ENCODE data around the gene TFPT.

Gene TFPT

DNA sequence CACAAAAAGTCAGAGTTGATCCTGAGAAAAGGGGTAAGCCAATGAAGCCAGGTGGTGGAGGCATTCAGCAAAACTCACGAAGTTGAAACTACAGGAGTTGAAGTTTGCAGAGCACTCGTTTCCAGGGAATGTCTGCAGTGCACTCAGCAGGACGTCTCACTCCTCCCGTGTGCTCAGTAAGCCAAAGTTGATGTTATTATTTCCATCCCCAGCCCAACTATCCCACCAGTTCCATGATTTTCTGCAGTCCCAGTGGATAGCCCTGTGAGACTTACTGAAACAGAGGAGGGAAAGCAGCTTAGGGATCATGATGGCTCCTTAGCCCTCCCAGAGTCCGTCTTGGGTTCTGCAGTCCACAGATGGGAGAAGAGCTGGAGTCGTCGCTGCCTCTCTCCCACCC, 34.4 kb downstream of the TFPT start, which contains the start of gene TARM1:
TSS of gene TARM1 (minus strand) at position 334 of the 400 bp plus-strand sequence. CDS start at position 309, 25 bp downstream.
- Histone ChIP-seq H3K4me1 (ENCODE audit: control insufficient read depth, insufficient read depth, low read length, poor library complexity, severe bottlenecking) (no peaks in the 10 kb centered on the region), H3K27ac (ENCODE audit: insufficient read depth, low read length, poor library complexity, severe bottlenecking) (no peak within 1 kb of the TSS), H3K9me3 (ENCODE audit: control insufficient read depth, low read length) (peaks cover 7% of the 10 kb centered on the region)

GRCh38 chr19:54077334-54077733, 38.1 kb downstream of the TFPT start:
- no peak overlapping the region for H3K27ac ChIP-seq (ENCODE audit: insufficient read depth, low read length, poor library complexity, severe bottlenecking)
- peaks cover 7% of the 10 kb centered on the region for H3K9me3 ChIP-seq (ENCODE audit: control insufficient read depth, low read length)
- no peaks in the 10 kb centered on the region for H3K36me3 ChIP-seq (ENCODE audit: control insufficient read depth, insufficient read depth, low read length)
- no peaks in the 10 kb centered on the region for H3K4me1 ChIP-seq (ENCODE audit: control insufficient read depth, insufficient read depth, low read length, poor library complexity, severe bottlenecking)
- no peak for DNase-seq
- H3K27me3 ChIP-seq (replicated peaks; ENCODE audit: control insufficient read depth, insufficient read depth, low read length, poor library complexity, severe bottlenecking) = no peaks in the 10 kb centered on the region
- H3K4me3 ChIP-seq (ENCODE audit: insufficient read depth, low read depth, low read length, poor library complexity, severe bottlenecking) = no peak overlapping the region

More for the DNA sequence above, 34.4 kb downstream of the TFPT start, which contains the start of gene TARM1:
- Histone ChIP-seq H3K27me3 (replicated peaks; ENCODE audit: control insufficient read depth, insufficient read depth, low read length, poor library complexity, severe bottlenecking) (no peaks in the 10 kb centered on the region), H3K36me3 (ENCODE audit: control insufficient read depth, insufficient read depth, low read length) (no peaks in the 10 kb centered on the region), H3K4me3 (ENCODE audit: insufficient read depth, low read depth, low read length, poor library complexity, severe bottlenecking) (no peak within 1 kb of the TSS)
- no peak for DNase-seq

DNA sequence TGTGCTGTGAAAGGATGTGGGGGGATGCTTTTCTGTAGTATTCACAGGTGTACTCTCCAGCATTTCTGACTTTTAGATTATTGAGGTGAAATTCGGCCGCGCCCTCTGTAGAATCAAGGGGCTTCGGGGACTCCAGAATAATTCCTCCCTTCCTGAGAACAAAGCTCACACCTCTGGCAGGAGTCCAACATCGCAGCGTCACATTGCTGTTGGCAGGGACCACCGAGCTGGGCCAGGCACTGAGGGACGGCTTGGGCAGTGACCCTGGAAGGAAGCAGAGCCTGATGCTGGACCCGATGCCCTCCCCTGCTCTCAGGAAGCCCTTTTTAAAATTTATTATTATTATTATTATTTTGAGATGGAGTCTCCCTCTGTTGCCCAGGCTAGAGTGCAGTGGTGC, 40.6 kb downstream of the TFPT start:
- Histone ChIP-seq H3K9me3 (ENCODE audit: control insufficient read depth, low read length) (no peaks in the 10 kb centered on the region), H3K36me3 (ENCODE audit: control insufficient read depth, insufficient read depth, low read length) (no peaks in the 10 kb centered on the region), H3K4me3 (ENCODE audit: insufficient read depth, low read depth, low read length, poor library complexity, severe bottlenecking) (no peak overlapping the region), H3K4me1 (ENCODE audit: control insufficient read depth, insufficient read depth, low read length, poor library complexity, severe bottlenecking) (no peaks in the 10 kb centered on the region), H3K27ac (ENCODE audit: insufficient read depth, low read length, poor library complexity, severe bottlenecking) (no peak overlapping the region), H3K27me3 (replicated peaks; ENCODE audit: control insufficient read depth, insufficient read depth, low read length, poor library complexity, severe bottlenecking) (no peaks in the 10 kb centered on the region)
- no peak for DNase-seq

GRCh38 chr19:54073829-54074228, 41.6 kb downstream of the TFPT start:
- no peaks in the 10 kb centered on the region for H3K9me3 ChIP-seq (ENCODE audit: control insufficient read depth, low read length)
- H3K36me3 ChIP-seq (ENCODE audit: control insufficient read depth, insufficient read depth, low read length) = no peaks in the 10 kb centered on the region

GRCh38 chr19:54069470-54069869, 46.0 kb downstream of the TFPT start:
- no peaks in the 10 kb centered on the region for H3K4me1 ChIP-seq (ENCODE audit: control insufficient read depth, insufficient read depth, low read length, poor library complexity, severe bottlenecking)
- H3K4me3 ChIP-seq (ENCODE audit: insufficient read depth, low read depth, low read length, poor library complexity, severe bottlenecking) = no peak overlapping the region
- DNase-seq = no peak
- no peaks in the 10 kb centered on the region for H3K27me3 ChIP-seq (replicated peaks; ENCODE audit: control insufficient read depth, insufficient read depth, low read length, poor library complexity, severe bottlenecking)
- no peaks in the 10 kb centered on the region for H3K9me3 ChIP-seq (ENCODE audit: control insufficient read depth, low read length)
- H3K27ac ChIP-seq (ENCODE audit: insufficient read depth, low read length, poor library complexity, severe bottlenecking) = no peak overlapping the region
- no peaks in the 10 kb centered on the region for H3K36me3 ChIP-seq (ENCODE audit: control insufficient read depth, insufficient read depth, low read length)

More at GRCh38 chr19:54073829-54074228, 41.6 kb downstream of the TFPT start:
- no peak for DNase-seq
- Histone ChIP-seq H3K4me1 (ENCODE audit: control insufficient read depth, insufficient read depth, low read length, poor library complexity, severe bottlenecking) (no peaks in the 10 kb centered on the region), H3K27ac (ENCODE audit: insufficient read depth, low read length, poor library complexity, severe bottlenecking) (no peak overlapping the region), H3K4me3 (ENCODE audit: insufficient read depth, low read depth, low read length, poor library complexity, severe bottlenecking) (no peak overlapping the region), H3K27me3 (replicated peaks; ENCODE audit: control insufficient read depth, insufficient read depth, low read length, poor library complexity, severe bottlenecking) (no peaks in the 10 kb centered on the region)

DNA sequence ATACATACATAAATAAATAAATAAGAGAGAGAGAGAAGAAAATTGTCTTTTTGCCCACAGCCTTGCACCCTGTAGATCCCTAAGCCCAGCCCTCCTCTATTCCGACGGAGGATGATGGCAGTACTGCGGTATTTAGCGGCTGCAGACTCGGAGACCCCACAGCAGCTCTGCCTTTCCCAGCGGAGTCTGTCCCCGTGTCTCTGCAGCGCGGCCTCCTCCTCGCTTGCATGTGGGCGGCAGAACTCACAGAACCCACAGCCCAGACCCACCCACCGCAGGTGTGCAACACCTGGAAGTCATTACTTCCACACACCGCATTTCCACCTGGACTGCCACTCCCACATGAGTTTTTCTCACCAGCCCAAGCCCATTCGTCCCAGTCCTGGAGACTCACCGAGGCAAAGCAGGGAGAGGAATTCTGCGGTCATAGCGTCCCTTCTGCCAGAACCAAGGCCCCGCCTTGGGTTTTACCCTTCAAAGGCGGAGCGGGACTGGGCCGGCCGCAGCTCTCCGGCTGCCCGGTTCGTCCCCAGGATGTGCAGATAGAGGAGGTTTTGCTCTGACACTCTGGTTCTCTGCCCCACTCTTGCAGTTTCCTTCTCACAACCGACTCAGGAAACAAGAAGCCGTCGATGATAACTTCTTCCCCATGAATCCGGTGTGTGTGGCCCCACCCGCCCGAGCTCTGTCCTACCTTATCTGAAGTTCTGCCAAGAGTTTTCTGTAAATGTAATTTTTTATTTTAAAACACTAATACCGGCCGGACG, 51.9 kb downstream of the TFPT start, which contains the start of gene VSTM1:
TSS of gene VSTM1 (minus strand) at position 548 of the 767 bp plus-strand sequence. CDS start at position 428, 120 bp downstream.
- no peak for DNase-seq
- H3K4me3 ChIP-seq (ENCODE audit: insufficient read depth, low read depth, low read length, poor library complexity, severe bottlenecking) = no peak within 1 kb of the TSS
- no peaks in the 10 kb centered on the region for H3K27me3 ChIP-seq (replicated peaks; ENCODE audit: control insufficient read depth, insufficient read depth, low read length, poor library complexity, severe bottlenecking)
- no peaks in the 10 kb centered on the region for H3K36me3 ChIP-seq (ENCODE audit: control insufficient read depth, insufficient read depth, low read length)
- H3K27ac ChIP-seq (ENCODE audit: insufficient read depth, low read length, poor library complexity, severe bottlenecking) = no peak within 1 kb of the TSS
- H3K9me3 ChIP-seq (ENCODE audit: control insufficient read depth, low read length) = no peaks in the 10 kb centered on the region
- no peaks in the 10 kb centered on the region for H3K4me1 ChIP-seq (ENCODE audit: control insufficient read depth, insufficient read depth, low read length, poor library complexity, severe bottlenecking)

- DNase-seq = no peak
- Histone ChIP-seq H3K27ac (ENCODE audit: insufficient read depth, low read length, poor library complexity, severe bottlenecking) (no peak overlapping the region), H3K4me3 (ENCODE audit: insufficient read depth, low read depth, low read length, poor library complexity, severe bottlenecking) (no peak overlapping the region), H3K9me3 (ENCODE audit: control insufficient read depth, low read length) (no peaks in the 10 kb centered on the region), H3K36me3 (ENCODE audit: control insufficient read depth, insufficient read depth, low read length) (no peaks in the 10 kb centered on the region), H3K4me1 (ENCODE audit: control insufficient read depth, insufficient read depth, low read length, poor library complexity, severe bottlenecking) (no peaks in the 10 kb centered on the region), H3K27me3 (replicated peaks; ENCODE audit: control insufficient read depth, insufficient read depth, low read length, poor library complexity, severe bottlenecking) (no peaks in the 10 kb centered on the region)
Measured at GRCh38 chr19:54062643-54063042, 52.8 kb downstream of the TFPT start.
